ENCODE results near the gene SELENON. TPM values are rescaled to one million over a fixed set of nuclear protein-coding genes. Genes with fewer than 3 reads are reported as not detected.

The SELENON gene
- total RNA-seq, 4 donors from 2014 or later = 9.0 to 94.0 (median 18.0) TPM

- no peak for DNase-seq
- Histone ChIP-seq H3K27ac (no peak overlapping the region), H3K27me3 (no peaks in the 10 kb centered on the region), H3K9me3 (no peaks in the 10 kb centered on the region), H3K4me1 (peaks cover 0 to under 1% of the 10 kb centered on the region in 2 donors), H3K36me3 (no peaks in the 10 kb centered on the region), H3K4me3 (no peak overlapping the region)
- intact Hi-C loops (cut with DNase I; ENCODE audit: low total_unique reads) = loop anchor here (5.0 kb wide), 1 partner anchor 204 kb away; no protein-coding TSS in a partner anchor
- TF ChIP-seq CTCF (IDR thresholded peaks at IDR 0.05) (no peak), POLR2A (IDR thresholded peaks at IDR 0.05) (no peak)
Observed at GRCh38 chr1:25811384-25812082, 11.5 kb downstream of the SELENON start.

DNA sequence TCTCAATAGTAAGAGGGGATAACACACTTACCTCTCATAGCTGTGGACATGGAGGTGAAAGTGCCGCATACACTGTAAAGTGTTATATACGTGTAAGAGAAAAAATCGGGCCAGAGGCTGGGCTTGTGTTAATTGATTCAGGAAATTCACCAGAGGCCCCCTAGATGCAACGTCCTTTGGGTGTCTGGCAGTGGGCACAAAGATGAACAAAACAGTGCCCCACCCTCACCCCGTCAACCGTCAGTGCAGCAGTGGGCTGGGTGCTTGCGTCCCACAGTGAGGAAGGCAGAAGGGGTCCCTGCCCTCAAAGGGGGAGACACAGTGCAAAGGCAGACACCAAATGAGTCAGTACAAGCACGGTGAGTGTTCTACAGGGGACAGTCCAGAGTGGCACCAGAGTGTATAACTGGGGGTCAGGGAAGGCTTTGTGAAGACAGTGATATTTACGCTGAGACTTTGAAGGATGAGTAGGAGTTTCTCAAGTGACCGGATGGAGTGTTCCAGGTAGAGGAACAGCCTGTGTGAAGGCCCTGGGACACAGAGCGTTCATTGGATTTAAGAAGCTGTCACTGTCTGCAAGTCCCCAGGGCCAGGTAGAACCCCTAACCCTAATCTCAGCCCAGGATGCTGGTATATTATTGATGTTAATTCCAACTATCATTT lies 13.2 kb downstream of the SELENON start:
- Histone ChIP-seq H3K9me3 (no peaks in the 10 kb centered on the region), H3K4me1 (no peaks in the 10 kb centered on the region), H3K4me3 (no peak overlapping the region), H3K27me3 (no peaks in the 10 kb centered on the region), H3K27ac (no peak overlapping the region), H3K36me3 (no peaks in the 10 kb centered on the region)
- DNase-seq = no peak
- TF ChIP-seq CTCF (IDR thresholded peaks at IDR 0.05) = no peak
- no peak for TF ChIP-seq POLR2A (IDR thresholded peaks at IDR 0.05)
- intact Hi-C loops (cut with DNase I; ENCODE audit: low total_unique reads) = loop anchor here (5.0 kb wide), 1 partner anchor 206 kb away; no protein-coding TSS in a partner anchor

DNA sequence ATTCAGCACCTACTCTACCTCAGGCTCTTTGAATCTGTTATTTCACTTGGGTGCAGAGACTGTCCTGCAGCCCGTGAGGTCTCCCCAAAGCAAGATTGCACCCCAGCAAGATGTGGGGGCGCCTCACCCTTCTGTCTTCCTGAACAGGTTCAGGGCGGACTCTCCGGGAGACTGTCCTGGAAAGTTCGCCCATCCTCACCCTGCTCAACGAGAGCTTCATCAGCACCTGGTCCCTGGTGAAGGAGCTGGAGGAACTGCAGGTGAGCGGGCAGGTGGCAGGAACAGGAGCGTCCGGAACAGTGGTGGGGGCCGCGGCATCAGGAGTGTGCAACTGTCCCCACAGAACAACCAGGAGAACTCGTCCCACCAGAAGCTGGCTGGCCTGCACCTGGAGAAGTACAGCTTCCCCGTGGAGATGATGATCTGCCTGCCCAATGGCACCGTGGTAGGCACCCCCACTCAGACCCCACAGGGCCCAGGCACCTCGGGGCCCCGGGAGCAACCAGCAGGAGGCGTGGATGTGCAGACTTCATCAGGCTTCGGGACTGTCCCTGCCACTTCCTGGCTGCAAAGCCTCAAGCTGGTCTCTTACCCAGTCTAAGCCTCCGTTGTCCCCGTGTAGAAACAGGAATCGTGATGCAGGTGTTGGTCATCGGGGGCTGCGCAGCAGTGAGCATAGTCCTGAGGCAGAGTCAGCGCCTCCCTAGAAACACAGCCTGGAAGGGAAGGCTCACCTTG lies 13.9 kb downstream of the SELENON start:
- no peak for DNase-seq
- Histone ChIP-seq H3K36me3 (no peaks in the 10 kb centered on the region), H3K9me3 (no peaks in the 10 kb centered on the region), H3K27me3 (no peaks in the 10 kb centered on the region), H3K27ac (no peak overlapping the region), H3K4me3 (no peak overlapping the region), H3K4me1 (no peaks in the 10 kb centered on the region)
- TF ChIP-seq POLR2A (IDR thresholded peaks at IDR 0.05) (no peak), CTCF (IDR thresholded peaks at IDR 0.05) (no peak)
- intact Hi-C loops (cut with DNase I; ENCODE audit: low total_unique reads) = loop anchor here (5.0 kb wide), 1 partner anchor 207 kb away; no protein-coding TSS in a partner anchor

- TF ChIP-seq POLR2A (IDR thresholded peaks at IDR 0.05) (no peak), CTCF (IDR thresholded peaks at IDR 0.05) (no peak)
- no peaks in the 10 kb centered on the region for H3K4me1 ChIP-seq
- no peak overlapping the region for H3K4me3 ChIP-seq
- intact Hi-C loops (cut with DNase I; ENCODE audit: low total_unique reads) = loop anchor here (5.0 kb wide), 1 partner anchor 207 kb away; no protein-coding TSS in a partner anchor
- H3K36me3 ChIP-seq = no peaks in the 10 kb centered on the region
- H3K9me3 ChIP-seq = no peaks in the 10 kb centered on the region
- no peaks in the 10 kb centered on the region for H3K27me3 ChIP-seq
- no peak overlapping the region for H3K27ac ChIP-seq
- no peak for DNase-seq
Observed at GRCh38 chr1:25814549-25815087, 14.6 kb downstream of the SELENON start.
